22Rv1 (cell line): Measurements from ENCODE around the gene SLC25A38.
"Not testable (repeated sequence)": the region's sequence is repeated elsewhere in the genome, so short reads cannot be mapped to it uniquely, and the experiment has no call there.

Experiments used
- CTCF ChIP-seq: fragments of 450-650 bp; IDR thresholded peaks from 2 replicates; pipeline ENCODE4 v1.5.1; 2017; ENCODE audit warnings: mild to moderate bottlenecking
- ZFX ChIP-seq: fragments of 450-650 bp; IDR thresholded peaks from 2 replicates; pipeline ENCODE4 v1.6.1; 2017; ENCODE audit warnings: antibody characterized with exemption, borderline replicate concordance

GRCh38 chr3:39370450-39370849, 12.7 kb upstream of the SLC25A38 start:
- TF ChIP-seq CTCF, ZFX: not testable (repeated sequence)
